ENCODE measurements around the gene CCDC61. TPM values are rescaled to one million over a fixed set of nuclear protein-coding genes. Genes with fewer than 3 reads are reported as not detected.

Gene CCDC61
- total and polyA plus RNA-seq, 8 donors, result 4.9 to 19.9 (median 9.0) TPM

GRCh38 chr19:46042252-46042883, 47.1 kb downstream of the CCDC61 start:
- DNase-seq (no peak), ATAC-seq (no peak), FAIRE-seq (no peak)
- Histone ChIP-seq H3K36me3 (no peaks in the 10 kb centered on the region), H3K27ac (no peak overlapping the region), H3K27me3 (peaks cover 0 to 20% (median 0%) of the 10 kb centered on the region in 4 donors), H3K4me3 (no peak overlapping the region), H3K4me1 (no peaks in the 10 kb centered on the region), H3K9me3 (no peaks in the 10 kb centered on the region)
- 58 to 74% methylated on average over 5 of the region's 5 CpGs for WGBS, 2 donors
- intact Hi-C loops (cut with DNase I), result no loop called here
- no peak for TF ChIP-seq CTCF (IDR thresholded peaks at IDR 0.05)

GRCh38 chr19:46043519-46043918, 48.3 kb downstream of the CCDC61 start:
- WGBS, 2 donors, result 85 to 89% methylated on average over 1 of the region's 1 CpG
- no peak for ATAC-seq
- no peaks in the 10 kb centered on the region for H3K9me3 ChIP-seq
- no peak for DNase-seq
- intact Hi-C loops (cut with DNase I), result no loop called here
- H3K4me1 ChIP-seq, result no peaks in the 10 kb centered on the region
- peaks cover 0 to 20% (median 0%) of the 10 kb centered on the region in 4 donors for H3K27me3 ChIP-seq
- no peak for FAIRE-seq
- H3K36me3 ChIP-seq, result no peaks in the 10 kb centered on the region
- no peak overlapping the region for H3K4me3 ChIP-seq
- TF ChIP-seq CTCF (IDR thresholded peaks at IDR 0.05), result no peak
- no peak overlapping the region for H3K27ac ChIP-seq

GRCh38 chr19:46049597-46049996, 54.3 kb downstream of the CCDC61 start:
- H3K4me3 ChIP-seq, result no peak overlapping the region
- ATAC-seq (no peak), FAIRE-seq (no peak), DNase-seq (no peak)
- H3K4me1 ChIP-seq, result no peaks in the 10 kb centered on the region
- H3K9me3 ChIP-seq, result no peaks in the 10 kb centered on the region
- H3K27me3 ChIP-seq, result no peaks in the 10 kb centered on the region
- intact Hi-C loops (cut with DNase I), result no loop called here
- WGBS, 2 donors, result 38% methylated on average over 7 of the region's 7 CpGs
- TF ChIP-seq CTCF (IDR thresholded peaks at IDR 0.05), result no peak
- no peak overlapping the region for H3K27ac ChIP-seq
- H3K36me3 ChIP-seq, result no peaks in the 10 kb centered on the region

GRCh38 chr19:46052896-46053295, 57.6 kb downstream of the CCDC61 start:
- no peaks in the 10 kb centered on the region for H3K27me3 ChIP-seq
- no peak overlapping the region for H3K27ac ChIP-seq
- TF ChIP-seq CTCF (IDR thresholded peaks at IDR 0.05), result no peak
- WGBS, 2 donors, result 31 to 35% methylated on average over 4 of the region's 4 CpGs
- intact Hi-C loops (cut with DNase I), result no loop called here
- no peaks in the 10 kb centered on the region for H3K9me3 ChIP-seq
- no peak for FAIRE-seq
- H3K36me3 ChIP-seq, result no peaks in the 10 kb centered on the region
- H3K4me3 ChIP-seq, result no peak overlapping the region
- ATAC-seq, result no peak
- DNase-seq, result no peak
- no peaks in the 10 kb centered on the region for H3K4me1 ChIP-seq

- ATAC-seq, result no peak
- no peak overlapping the region for H3K27ac ChIP-seq
- DNase-seq, result no peak
These were observed 61.3 kb downstream of the CCDC61 start for GRCh38 chr19:46056536-46056935.

More at GRCh38 chr19:46056536-46056935, 61.3 kb downstream of the CCDC61 start:
- Histone ChIP-seq H3K9me3 (no peaks in the 10 kb centered on the region), H3K36me3 (no peaks in the 10 kb centered on the region), H3K4me1 (no peaks in the 10 kb centered on the region), H3K4me3 (no peak overlapping the region), H3K27me3 (no peaks in the 10 kb centered on the region)
- TF ChIP-seq CTCF (IDR thresholded peaks at IDR 0.05), result no peak
- WGBS, 2 donors, result 39 to 43% methylated on average over 4 of the region's 4 CpGs
- no peak for FAIRE-seq
- intact Hi-C loops (cut with DNase I), result no loop called here

Data from pancreas (tissue), 10 donors.